TTC549 (cell line): ENCODE results near the gene OR2T34.
"Not testable (repeated sequence)": the region's sequence is repeated elsewhere in the genome, so short reads cannot be mapped to it uniquely, and the experiment has no call there.

Experiments
- FAIRE-seq: peaks from 2 replicates; lab custom pipeline; 2012; peaks lifted over from hg19 to GRCh38; lab: Jason Lieb, UNC

OR2T34 gene, protein sequence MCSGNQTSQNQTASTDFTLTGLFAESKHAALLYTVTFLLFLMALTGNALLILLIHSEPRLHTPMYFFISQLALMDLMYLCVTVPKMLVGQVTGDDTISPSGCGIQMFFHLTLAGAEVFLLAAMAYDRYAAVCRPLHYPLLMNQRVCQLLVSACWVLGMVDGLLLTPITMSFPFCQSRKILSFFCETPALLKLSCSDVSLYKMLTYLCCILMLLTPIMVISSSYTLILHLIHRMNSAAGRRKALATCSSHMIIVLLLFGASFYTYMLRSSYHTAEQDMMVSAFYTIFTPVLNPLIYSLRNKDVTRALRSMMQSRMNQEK

GRCh38 chr1:248574657-248575056 is at the start of gene OR2T34:
TSS of gene OR2T34 (minus strand) at chr1:248574757. CDS start at chr1:248574757, 0 bp downstream.
- not testable (repeated sequence) for FAIRE-seq

- peak; percentile 96 for FAIRE-seq
Observed at GRCh38 chr1:248622570-248623001, 48.0 kb upstream of the OR2T34 start.

DNA sequence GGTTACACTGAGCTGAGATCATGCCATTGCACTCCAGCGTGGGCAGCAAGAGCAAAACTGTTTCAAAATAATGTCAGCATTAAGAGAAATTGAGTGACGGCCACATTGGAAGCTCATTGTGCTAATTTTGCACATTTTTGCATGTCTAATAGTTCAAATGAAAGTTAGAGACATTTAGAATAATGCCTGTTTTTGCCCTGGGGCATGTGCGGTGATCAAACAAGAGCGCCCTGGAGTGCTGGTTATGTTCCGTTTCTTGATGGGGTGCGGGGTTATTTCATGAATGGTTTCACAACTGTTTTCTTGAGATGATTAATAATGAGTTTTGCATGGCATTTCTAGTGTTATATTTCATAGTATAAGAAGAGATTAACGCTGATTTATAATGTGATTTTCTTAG is 47.2 kb upstream of the OR2T34 start:
- no peak for FAIRE-seq

GRCh38 chr1:248618878-248619277 is 44.3 kb upstream of the OR2T34 start:
- peak; percentile 91 for FAIRE-seq

- no peak for FAIRE-seq
Observed at GRCh38 chr1:248618119-248618518, 43.6 kb upstream of the OR2T34 start.

DNA sequence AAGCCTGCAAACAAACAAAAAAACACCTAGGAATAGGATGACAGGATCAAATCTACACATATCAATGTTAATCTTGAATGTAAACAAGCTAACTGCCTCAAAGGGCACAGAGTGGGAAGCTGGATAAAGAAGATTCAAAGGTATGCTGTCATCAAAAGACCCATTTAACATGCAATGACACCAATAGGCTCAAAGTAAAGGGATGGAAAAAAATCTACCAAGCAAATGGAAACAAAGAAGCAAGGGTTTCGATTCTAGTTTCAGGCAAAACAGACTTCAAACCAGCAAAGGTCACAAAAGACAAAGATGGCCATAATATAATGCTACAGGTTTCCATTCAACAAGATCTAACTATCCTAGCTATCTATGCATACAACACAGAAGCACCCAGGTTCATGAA is 39.2 kb upstream of the OR2T34 start:
- no peak for FAIRE-seq

DNA sequence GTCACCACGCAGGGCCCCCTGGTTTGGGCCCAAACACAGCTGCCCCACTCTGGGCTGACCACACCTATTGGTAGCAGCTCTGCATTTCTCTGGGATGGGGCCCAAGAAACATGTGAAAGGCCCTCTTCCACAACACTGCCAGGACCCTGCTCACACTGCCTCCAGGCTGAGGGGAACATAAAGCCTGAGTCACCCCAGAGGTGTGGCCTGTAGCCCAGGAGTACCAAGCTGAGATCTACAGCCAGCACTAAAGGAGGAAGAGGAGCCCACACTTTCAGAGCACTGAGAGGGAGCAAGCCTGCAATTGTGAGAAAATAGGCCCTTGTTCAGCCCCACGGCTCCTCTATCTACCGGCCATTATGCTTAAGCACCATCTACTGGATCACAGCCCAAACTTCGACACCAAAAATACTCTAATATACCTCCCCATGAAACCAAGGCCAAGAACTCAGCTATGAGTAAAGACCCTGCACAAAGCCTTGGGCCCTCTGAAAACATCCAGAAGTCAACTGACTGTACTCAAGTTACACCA is 37.4 kb upstream of the OR2T34 start:
- FAIRE-seq = no peak

- no peak for FAIRE-seq
Observed at GRCh38 chr1:248610301-248610700, 35.7 kb upstream of the OR2T34 start.

GRCh38 chr1:248599396-248599795 is 24.8 kb upstream of the OR2T34 start:
- FAIRE-seq = no peak

DNA sequence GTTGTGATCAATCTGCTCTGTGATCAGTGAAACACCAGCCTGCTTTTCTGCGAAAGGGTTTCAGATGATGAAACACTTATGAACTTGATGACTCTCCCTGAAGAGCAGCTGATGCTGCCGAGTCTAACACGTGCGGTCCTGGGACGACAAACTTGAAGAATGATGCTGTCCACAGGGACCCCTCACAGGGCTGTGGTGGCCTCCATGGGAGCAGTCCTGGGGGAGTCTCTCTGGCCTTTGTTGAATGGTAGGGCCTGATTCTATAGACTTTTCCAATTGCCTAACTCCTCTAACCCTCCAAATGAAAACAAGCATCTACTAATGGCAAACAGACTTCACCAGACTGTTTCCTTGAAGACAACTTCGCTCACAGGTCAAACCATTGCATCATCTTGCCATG is 23.0 kb upstream of the OR2T34 start, which contains the start of gene OR2T10:
OR2T10 (minus strand) TSS at position 112 of the 400 bp plus-strand sequence. CDS start 3,932 bp downstream, outside the sequence.
- FAIRE-seq = no peak

- FAIRE-seq = no peak
Observed at GRCh38 chr1:248596615-248597014, 22.1 kb upstream of the OR2T34 start.

DNA sequence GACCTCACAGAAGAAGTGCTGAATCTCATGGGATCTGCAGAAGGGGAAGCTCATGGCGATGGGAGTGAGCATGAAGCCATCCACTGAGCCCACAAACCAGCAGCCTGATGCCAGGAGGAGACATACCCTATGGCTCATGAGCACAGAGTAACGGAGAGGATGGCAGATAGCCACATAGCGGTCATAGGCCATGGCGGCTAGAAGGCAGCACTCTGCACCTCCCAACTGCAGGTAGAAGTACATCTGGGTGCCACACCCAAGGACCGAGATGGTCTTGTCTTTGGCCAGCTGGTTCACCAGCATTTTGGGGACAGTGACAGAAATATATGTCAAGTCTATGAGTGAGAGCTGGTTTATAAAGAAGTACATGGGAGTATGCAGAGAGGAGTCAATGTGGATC is 18.7 kb upstream of the OR2T34 start:
- FAIRE-seq = no peak

- no peak for FAIRE-seq
Observed at GRCh38 chr1:248592655-248593054, 18.1 kb upstream of the OR2T34 start.

GRCh38 chr1:248590055-248590454 is 15.5 kb upstream of the OR2T34 start:
- FAIRE-seq = no peak

GRCh38 chr1:248589334-248589733 is 14.8 kb upstream of the OR2T34 start:
- no peak for FAIRE-seq

DNA sequence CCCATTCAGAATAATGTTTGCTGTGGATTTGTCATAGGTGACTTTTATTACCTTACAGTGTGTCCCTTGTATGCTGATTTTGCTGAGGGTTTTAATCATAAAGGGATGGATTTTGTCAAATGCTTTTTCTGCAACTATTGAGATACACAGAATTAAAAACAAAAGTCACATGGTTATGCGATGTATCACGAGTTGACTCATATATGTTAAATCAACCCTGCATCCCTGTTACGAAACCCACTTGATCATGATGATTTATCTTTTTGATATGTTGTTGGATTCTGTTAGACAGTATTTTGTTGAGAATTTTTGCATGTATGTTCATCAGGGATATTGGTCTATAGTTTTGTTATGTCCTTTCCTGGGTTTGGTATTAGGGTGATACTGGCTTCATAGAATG is 10.7 kb upstream of the OR2T34 start:
- no peak for FAIRE-seq

DNA sequence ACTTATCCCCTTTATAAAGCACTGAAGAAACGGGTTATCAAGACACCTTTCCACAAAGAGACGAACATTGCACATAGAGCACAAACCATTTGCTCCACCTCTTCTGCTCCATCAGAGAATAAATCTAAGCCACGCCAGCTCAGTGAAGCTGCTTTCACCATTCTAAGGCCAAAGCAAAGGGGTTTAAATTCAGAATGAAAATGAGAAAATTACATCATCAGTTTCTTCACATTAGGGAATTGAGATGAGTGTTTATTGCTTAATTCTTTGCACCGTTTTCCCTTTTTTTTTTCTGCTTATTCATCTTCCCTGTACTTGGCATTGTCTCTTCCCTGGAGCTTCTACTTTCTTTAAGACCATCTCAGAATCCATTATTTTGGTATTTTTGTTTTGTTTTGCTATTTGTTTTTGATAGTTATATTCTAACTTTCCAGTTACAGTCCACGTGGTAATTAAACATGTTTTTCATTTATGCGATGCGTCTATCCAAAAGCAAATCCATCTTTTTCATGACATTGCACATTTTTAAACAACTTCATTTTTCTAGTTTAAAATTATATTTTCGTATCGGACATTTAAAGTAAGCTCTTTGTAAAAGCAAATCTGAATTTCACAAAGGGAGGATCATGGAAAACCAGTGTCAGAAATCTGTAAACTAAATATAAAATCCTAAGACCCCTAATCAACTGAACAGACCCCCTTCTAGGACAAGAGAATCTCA is 1.9 kb upstream of the OR2T34 start:
- FAIRE-seq = no peak

- FAIRE-seq = not testable (repeated sequence)
Observed at GRCh38 chr1:248573856-248574255, 701 bp downstream of the OR2T34 start.

- FAIRE-seq = not testable (repeated sequence)
Observed at GRCh38 chr1:248572049-248572448, 2.5 kb downstream of the OR2T34 start.

GRCh38 chr1:248570811-248571210 is 3.7 kb downstream of the OR2T34 start:
- FAIRE-seq = peak; percentile 41

GRCh38 chr1:248569049-248569448 is 5.5 kb downstream of the OR2T34 start:
- not testable (repeated sequence) for FAIRE-seq

DNA sequence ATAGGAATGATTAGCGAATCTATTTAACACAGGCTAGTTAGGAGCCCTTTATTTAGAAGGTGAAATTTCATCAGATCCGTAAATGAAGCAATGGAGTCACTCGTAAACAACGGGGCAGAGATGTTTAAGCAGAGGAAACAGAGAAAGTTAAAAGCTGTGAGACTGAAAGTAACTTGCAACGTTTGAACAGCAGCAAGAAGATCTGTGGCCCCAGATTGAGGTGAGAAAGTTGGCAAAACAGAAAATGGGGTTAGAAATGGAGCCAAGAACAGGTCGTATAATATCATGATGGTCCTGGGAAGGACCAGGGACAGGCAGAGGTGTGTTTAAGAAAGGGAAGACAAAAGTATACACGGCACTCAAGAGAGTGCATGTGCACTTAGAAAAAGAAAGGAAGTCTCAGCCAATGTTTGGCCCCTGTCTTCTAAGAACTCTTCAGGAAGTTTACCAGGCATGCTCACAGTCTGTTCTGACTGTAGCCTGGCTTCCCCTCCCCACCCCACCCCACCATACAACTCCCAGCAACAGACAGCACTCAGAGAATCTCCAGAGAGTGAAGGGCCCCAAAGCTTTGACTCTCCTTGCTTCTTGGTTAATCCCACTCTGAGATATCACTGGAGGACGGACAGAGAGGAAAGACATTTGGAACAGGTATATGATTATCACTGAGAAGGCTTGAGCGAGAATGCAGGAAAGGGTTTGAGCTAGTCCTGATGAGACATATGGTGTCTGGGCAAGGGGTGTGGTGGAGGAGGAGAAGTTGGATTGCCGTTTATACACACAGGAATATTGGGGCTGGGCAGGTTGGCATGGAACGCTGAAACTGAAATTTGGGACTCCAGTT is 8.8 kb downstream of the OR2T34 start:
- FAIRE-seq = not testable (repeated sequence)
